Duodenal mucosa (tissue), 2 donors: ENCODE results near the gene ACP3.
"Not testable (repeated sequence)": the region's sequence is repeated elsewhere in the genome, so short reads cannot be mapped to it uniquely, and the experiment has no call there.

Experiments used
- H3K27ac ChIP-seq: one replicate; pipeline ENCODE4 v1.7.0; 2013; ENCODE audit warnings: low read depth, low read length
- H3K27me3 ChIP-seq, 2 donors: one replicate each; pipeline ENCODE4 v1.7.0; 2013; ENCODE audit warnings: low read length in 2 of 2, control low read depth in 1 of 2; ENCODE audit not compliant: insufficient read depth in 2 of 2, control insufficient read depth in 1 of 2
- H3K36me3 ChIP-seq, 2 donors: one replicate each; pipeline ENCODE4 v1.7.0; 2013; ENCODE audit warnings: low read length in 2 of 2, control low read depth in 1 of 2; ENCODE audit not compliant: insufficient read depth in 2 of 2, control insufficient read depth in 1 of 2
- H3K4me1 ChIP-seq, 2 donors: one replicate each; pipeline ENCODE4 v1.7.0; 2013; ENCODE audit warnings: low read length in 2 of 2, control low read depth in 1 of 2; ENCODE audit not compliant: insufficient read depth in 2 of 2, control insufficient read depth in 1 of 2
- H3K4me3 ChIP-seq, 2 donors: one replicate each; pipeline ENCODE4 v1.7.0; 2013; ENCODE audit warnings: low read length in 2 of 2, low read depth in 1 of 2
- H3K9ac ChIP-seq, 2 donors: one replicate each; pipeline ENCODE4 v1.7.0; 2013; ENCODE audit warnings: low read length in 2 of 2, low read depth in 1 of 2
- H3K9me3 ChIP-seq, 2 donors: one replicate each; pipeline ENCODE4 v1.7.0; 2013; ENCODE audit warnings: low read length in 2 of 2, control low read depth in 1 of 2; ENCODE audit not compliant: control insufficient read depth in 1 of 2

Gene ACP3

DNA sequence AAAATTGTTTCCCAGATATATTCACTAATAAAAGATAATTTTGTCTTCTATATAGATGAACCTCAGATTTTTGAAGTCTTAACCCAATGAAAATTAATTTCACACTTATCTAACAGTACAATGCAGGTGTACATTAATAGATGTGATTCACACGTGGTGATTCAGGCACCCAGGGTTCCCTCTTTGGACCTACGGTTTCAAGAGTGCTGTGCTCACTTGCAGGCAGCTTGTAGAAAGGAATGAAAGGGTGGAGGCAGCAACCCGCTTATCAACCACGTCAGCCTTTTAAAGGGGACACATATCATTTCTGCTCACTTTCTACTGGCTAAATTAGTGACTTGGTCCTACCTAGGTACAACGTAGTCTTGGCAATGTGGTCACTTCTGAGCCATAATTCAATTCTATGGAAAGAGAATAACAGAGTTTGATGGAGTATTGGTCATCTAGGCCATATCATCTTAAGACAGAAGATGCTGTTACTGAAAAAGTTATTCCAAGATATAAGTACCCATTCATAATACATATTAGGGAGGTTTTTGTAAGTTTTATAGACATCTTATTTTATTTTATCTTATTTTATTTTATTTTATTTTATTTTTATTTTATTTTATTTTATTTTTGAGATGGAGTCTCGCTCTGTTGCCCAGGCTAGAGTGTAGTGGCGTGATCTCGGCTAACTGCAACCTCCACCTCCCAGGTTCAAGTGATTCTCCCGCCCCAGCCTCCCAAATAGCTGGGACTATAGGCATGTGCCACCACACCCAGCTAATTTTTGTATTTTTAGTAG is 37.9 kb downstream of the ACP3 start:
- no peak overlapping the region for H3K4me3 ChIP-seq
- no peaks in the 10 kb centered on the region for H3K9me3 ChIP-seq
- H3K27me3 ChIP-seq, result no peaks in the 10 kb centered on the region
- no peak overlapping the region for H3K27ac ChIP-seq
- no peaks in the 10 kb centered on the region for H3K36me3 ChIP-seq
- H3K9ac ChIP-seq, result no peak overlapping the region
- H3K4me1 ChIP-seq, result no peaks in the 10 kb centered on the region

DNA sequence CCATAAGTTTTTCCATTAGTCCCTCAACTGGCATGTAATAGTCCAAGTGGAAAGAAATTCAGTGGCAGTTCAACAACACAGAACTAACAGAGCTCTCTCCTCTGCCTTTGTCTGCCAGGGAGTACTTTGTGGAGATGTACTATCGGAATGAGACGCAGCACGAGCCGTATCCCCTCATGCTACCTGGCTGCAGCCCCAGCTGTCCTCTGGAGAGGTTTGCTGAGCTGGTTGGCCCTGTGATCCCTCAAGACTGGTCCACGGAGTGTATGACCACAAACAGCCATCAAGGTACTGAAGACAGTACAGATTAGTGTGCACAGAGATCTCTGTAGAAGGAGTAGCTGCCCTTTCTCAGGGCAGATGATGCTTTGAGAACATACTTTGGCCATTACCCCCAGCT is 39.4 kb downstream of the ACP3 start:
- Histone ChIP-seq H3K4me3 (no peak overlapping the region), H3K4me1 (no peaks in the 10 kb centered on the region), H3K36me3 (no peaks in the 10 kb centered on the region), H3K9me3 (no peaks in the 10 kb centered on the region), H3K27me3 (no peaks in the 10 kb centered on the region), H3K27ac (no peak overlapping the region), H3K9ac (no peak overlapping the region)

DNA sequence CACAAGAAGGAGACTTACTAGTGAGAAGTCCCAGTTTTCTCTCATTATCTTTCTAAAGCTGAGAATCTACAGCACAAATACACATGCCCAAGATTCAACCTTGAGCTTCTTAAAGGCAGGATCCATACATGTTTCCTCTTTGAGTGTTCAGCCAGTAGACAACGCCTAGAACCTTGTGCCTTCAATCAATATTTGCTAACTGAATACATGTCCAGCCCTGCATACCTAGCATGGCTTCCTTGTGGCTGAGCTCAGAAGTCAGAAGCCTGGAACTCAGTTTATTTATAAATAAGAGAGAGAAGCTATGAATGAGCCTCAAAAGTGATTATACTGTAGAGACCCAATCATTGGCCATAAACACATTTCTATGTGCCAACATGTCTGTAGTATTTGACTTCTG is 43.5 kb downstream of the ACP3 start:
- no peak overlapping the region for H3K27ac ChIP-seq
- H3K9me3 ChIP-seq, result no peaks in the 10 kb centered on the region
- H3K4me3 ChIP-seq, result no peak overlapping the region
- H3K4me1 ChIP-seq, result no peaks in the 10 kb centered on the region
- no peak overlapping the region for H3K9ac ChIP-seq
- no peaks in the 10 kb centered on the region for H3K36me3 ChIP-seq
- H3K27me3 ChIP-seq, result no peaks in the 10 kb centered on the region

DNA sequence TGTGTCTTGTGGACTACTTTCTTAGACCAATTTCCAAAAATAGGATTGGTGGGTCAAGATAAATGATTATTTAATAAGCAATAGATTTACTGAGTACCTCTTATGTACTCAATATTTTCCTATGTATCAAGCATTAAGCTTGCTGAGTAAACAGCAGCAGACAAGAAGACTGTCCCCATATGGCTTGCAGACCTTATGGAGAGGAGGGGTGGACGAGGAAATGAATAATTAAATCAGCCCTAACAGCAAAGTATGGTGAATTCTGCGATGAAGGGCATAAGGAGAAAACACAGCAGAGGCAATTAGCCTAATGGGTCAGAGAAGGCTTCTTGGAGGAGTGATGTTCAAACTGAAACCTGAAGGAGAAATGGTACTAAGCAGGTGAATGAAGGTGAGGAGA is 45.1 kb downstream of the ACP3 start:
- no peaks in the 10 kb centered on the region for H3K27me3 ChIP-seq
- H3K27ac ChIP-seq, result no peak overlapping the region
- H3K9me3 ChIP-seq, result no peaks in the 10 kb centered on the region
- no peaks in the 10 kb centered on the region for H3K36me3 ChIP-seq
- H3K4me3 ChIP-seq, result no peak overlapping the region
- no peak overlapping the region for H3K9ac ChIP-seq
- H3K4me1 ChIP-seq, result no peaks in the 10 kb centered on the region

DNA sequence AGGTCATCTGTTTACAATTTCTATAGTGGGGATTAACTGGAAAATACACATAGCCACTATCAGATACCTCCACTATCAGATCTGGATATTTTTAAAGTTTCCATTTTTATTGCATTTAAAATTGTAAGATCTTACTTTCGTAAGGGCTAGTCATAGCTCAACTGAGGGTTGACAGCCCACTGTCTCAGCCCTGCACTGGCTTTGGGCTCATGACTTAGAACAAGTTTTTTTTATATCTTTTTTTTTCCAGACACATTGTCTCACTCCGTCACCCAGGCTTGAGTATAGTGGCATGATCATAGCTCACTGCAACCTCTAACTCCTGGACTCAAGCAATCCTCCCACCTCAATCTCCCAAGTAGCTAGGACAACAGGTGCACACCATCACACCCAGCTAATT is 51.3 kb downstream of the ACP3 start:
- Histone ChIP-seq H3K27ac (no peak overlapping the region), H3K36me3 (no peaks in the 10 kb centered on the region), H3K27me3 (no peaks in the 10 kb centered on the region), H3K9ac (no peak overlapping the region), H3K4me1 (no peaks in the 10 kb centered on the region), H3K9me3 (no peaks in the 10 kb centered on the region), H3K4me3 (no peak overlapping the region)

DNA sequence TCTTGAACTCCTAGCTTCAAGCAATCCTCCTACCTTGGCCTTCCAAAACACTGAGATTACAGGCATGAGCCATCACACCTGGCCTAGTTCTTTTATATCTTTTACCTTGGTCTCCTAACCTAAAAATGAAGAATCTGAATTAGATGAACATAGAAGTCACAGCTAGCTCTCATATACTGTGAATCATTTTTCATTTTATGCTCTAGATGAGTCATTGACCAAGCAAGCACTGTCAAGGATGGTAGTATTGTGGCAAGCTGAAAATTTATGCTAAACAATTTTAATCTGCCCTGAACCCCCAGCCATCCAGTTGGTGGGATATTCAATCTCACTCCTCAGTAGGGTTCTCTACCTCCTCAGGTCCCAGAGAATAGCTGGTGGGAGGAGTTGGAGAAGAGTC is 51.8 kb downstream of the ACP3 start:
- no peaks in the 10 kb centered on the region for H3K9me3 ChIP-seq
- H3K36me3 ChIP-seq, result no peaks in the 10 kb centered on the region
- H3K9ac ChIP-seq, result no peak overlapping the region
- no peak overlapping the region for H3K27ac ChIP-seq
- no peaks in the 10 kb centered on the region for H3K4me1 ChIP-seq
- no peaks in the 10 kb centered on the region for H3K27me3 ChIP-seq
- H3K4me3 ChIP-seq, result no peak overlapping the region

DNA sequence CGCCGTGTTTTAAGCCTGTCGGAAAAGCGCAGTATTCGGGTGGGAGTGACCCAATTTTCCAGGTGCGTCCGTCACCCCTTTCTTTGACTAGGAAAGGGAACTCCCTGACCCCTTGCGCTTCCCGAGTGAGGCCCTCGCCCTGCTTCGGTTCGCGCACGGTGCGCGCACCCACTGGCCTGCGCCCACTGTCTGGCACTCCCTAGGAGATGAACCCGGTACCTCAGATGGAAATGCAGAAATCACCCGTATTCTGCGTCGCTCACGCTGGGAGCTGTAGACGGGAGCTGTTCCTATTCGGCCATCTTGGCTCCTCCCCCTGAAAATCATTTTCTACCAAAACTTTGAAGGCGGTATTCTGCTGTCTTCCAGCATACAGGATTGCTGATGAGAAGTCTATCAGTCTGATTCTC is 59.7 kb downstream of the ACP3 start:
- not testable (repeated sequence) for H3K9ac ChIP-seq, H3K27me3 ChIP-seq, H3K4me3 ChIP-seq, H3K36me3 ChIP-seq, H3K4me1 ChIP-seq, H3K27ac ChIP-seq, H3K9me3 ChIP-seq

DNA sequence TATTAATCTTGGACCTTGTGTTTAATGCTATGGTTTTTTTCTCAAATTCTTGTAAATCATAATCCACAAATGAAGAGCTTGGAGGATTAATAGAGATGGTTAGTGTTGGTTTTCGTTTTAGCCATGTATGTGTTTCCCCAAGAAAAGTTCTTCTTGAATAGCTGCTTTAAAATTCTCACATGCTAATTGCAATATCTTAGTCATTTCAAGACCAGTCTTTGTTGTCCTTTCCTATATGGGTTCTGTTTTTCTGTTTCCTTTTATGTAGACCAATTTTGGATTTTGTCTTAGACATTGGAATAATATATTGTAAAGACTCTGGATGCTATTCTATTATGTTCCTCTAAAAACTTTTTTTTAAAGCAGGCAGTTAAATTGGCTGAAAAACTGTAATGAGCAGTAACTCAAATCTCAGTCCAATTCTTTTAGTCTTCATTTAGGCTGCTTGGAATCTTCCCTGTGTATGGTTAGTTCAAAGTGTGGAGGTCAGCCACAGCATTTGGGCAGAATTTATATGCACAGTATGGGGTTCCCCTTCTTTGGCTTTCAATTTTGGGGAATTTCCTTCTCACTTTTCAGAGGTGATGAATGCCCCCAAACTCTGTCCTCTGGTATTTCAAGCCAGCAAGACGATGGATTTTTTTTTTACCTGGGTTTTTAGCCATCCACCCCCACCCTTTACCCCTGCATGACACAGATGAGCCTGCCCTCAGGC is 61.0 kb downstream of the ACP3 start:
- Histone ChIP-seq H3K4me1 (no peaks in the 10 kb centered on the region), H3K27ac (no peak overlapping the region), H3K9ac (no peak overlapping the region)

DNA sequence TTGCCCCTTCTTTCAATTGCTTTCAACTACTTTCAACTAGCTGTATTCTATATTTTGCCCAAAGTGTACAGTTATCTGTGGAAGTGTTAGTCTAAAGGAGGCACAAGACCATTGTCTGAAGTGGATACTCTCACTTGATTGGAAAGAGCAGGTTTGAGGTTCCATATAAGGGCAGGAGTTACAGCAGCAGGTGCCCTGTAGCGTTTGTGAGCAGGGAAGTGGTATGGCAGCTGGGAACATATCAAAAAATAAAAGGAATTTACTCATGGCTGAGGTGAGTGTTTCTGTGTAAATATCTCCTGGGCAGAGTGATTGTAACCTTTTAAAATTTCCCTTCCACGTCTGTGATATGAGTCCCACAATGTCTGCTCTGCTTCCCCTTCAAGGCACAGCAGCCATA is 61.6 kb downstream of the ACP3 start:
- Histone ChIP-seq H3K4me1 (no peaks in the 10 kb centered on the region), H3K27ac (no peak overlapping the region)

More for the DNA sequence above, 61.0 kb downstream of the ACP3 start:
- Histone ChIP-seq H3K27me3 (peaks cover 0 to 4% of the 10 kb centered on the region in 2 donors), H3K36me3 (no peaks in the 10 kb centered on the region), H3K9me3 (no peaks in the 10 kb centered on the region), H3K4me3 (no peak overlapping the region)

DNA sequence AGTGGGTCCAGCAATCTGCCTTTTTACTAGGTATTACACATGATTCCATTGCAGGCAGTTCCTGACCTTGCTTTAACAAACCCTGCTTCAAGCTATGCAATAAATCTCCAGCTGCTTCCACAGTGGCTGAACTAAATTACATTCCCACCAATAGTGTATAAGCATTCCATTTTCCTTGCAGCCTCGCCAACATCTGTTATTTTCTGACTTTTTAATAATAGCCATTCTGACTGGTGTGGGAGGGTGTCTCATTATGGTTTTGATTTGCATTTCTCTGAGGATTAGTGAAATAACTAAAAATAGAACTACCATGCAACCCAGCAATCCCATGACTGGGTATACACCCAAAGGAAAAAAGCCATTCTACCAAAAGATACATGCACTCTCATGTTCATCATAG is 63.7 kb downstream of the ACP3 start:
- Histone ChIP-seq H3K36me3 (no peaks in the 10 kb centered on the region), H3K9ac (no peak overlapping the region), H3K9me3 (no peaks in the 10 kb centered on the region), H3K27me3 (peaks cover 0 to 4% of the 10 kb centered on the region in 2 donors), H3K27ac (no peak overlapping the region), H3K4me3 (no peak overlapping the region), H3K4me1 (no peaks in the 10 kb centered on the region)

More for the DNA sequence above, 61.6 kb downstream of the ACP3 start:
- H3K9me3 ChIP-seq, result no peaks in the 10 kb centered on the region
- no peak overlapping the region for H3K4me3 ChIP-seq
- no peaks in the 10 kb centered on the region for H3K36me3 ChIP-seq
- peaks cover 0 to 4% of the 10 kb centered on the region in 2 donors for H3K27me3 ChIP-seq
- H3K9ac ChIP-seq, result no peak overlapping the region
